AG10803 (cell line): ENCODE results near the gene CBX8.

Experiments
- DNase-seq: peaks from one replicate; pipeline ENCODE4 v3.0.0; 2010; ENCODE audit warnings: low read depth
- H3K4me3 ChIP-seq: 2 replicates; pipeline ENCODE4 v1.5.1; 2011; ENCODE audit warnings: mild to moderate bottlenecking, low read length, control low read depth
- CTCF ChIP-seq: conservative IDR thresholded peaks from 2 replicates; pipeline ENCODE4 v1.5.1; 2011; ENCODE audit warnings: mild to moderate bottlenecking, low read length, control low read depth, inconsistent platforms

The CBX8 gene

GRCh38 chr17:79792984-79793923 lies 3.6 kb downstream of the CBX8 start:
- peak; percentile 96 for DNase-seq
- TF ChIP-seq CTCF = no peak
- H3K4me3 ChIP-seq = peak overlapping the region; percentile 61

- TF ChIP-seq CTCF = no peak
- no peak for DNase-seq
- H3K4me3 ChIP-seq = peak overlapping the region; percentile 61
Measured at GRCh38 chr17:79792341-79792871, 4.5 kb downstream of the CBX8 start.

GRCh38 chr17:79791735-79792161 lies 5.1 kb downstream of the CBX8 start:
- no peak for DNase-seq
- H3K4me3 ChIP-seq = no peak overlapping the region
- TF ChIP-seq CTCF = no peak

GRCh38 chr17:79790805-79791734 lies 5.8 kb downstream of the CBX8 start:
- no peak for TF ChIP-seq CTCF
- no peak overlapping the region for H3K4me3 ChIP-seq
- no peak for DNase-seq

GRCh38 chr17:79789943-79790804 lies 6.7 kb downstream of the CBX8 start:
- H3K4me3 ChIP-seq = no peak overlapping the region
- TF ChIP-seq CTCF = peak; percentile 21

More at GRCh38 chr17:79789943-79790804, 6.7 kb downstream of the CBX8 start:
- DNase-seq = no peak
